DND-41 (cell line): Measurements from ENCODE around the gene PTPRA.

ENCODE experiments used
- EZH2 ChIP-seq: IDR thresholded peaks from 3 replicates; pipeline ENCODE4 v1.6.1; 2012; ENCODE audit warnings: borderline replicate concordance, low read depth, mild to moderate bottlenecking, moderate library complexity, low read length, inconsistent platforms; ENCODE audit not compliant: severe bottlenecking
- TF ChIP-seq, protein P1 (sequence below): IDR thresholded peaks from 2 replicates; pipeline ENCODE4 v1.5.1; 2012; ENCODE audit warnings: borderline replicate concordance, low read length, moderate library complexity, mild to moderate bottlenecking; ENCODE audit not compliant: poor library complexity, severe bottlenecking; ENCODE audit errors: extremely low read depth

DNA sequence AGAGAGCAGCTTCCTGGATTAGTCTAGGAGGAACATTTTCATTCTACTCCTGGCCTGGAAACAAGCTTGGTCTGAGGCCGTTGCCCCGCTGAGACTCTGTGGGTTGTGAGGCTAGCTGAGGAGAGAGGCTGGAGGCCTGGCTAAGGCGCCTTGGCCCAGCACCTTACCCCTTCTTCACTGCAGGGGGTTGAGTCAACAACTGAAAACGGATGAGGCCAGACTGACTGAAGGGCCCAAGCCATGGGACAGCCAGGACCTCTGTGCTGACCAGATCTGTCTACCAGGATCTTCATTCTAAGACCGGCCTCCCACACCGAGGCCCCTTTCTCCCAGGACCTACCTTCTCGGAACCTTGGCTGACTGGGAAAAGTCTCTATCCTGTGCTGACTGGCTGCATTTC lies 214.8 kb downstream of the PTPRA start:
- TF ChIP-seq, protein P1, sequence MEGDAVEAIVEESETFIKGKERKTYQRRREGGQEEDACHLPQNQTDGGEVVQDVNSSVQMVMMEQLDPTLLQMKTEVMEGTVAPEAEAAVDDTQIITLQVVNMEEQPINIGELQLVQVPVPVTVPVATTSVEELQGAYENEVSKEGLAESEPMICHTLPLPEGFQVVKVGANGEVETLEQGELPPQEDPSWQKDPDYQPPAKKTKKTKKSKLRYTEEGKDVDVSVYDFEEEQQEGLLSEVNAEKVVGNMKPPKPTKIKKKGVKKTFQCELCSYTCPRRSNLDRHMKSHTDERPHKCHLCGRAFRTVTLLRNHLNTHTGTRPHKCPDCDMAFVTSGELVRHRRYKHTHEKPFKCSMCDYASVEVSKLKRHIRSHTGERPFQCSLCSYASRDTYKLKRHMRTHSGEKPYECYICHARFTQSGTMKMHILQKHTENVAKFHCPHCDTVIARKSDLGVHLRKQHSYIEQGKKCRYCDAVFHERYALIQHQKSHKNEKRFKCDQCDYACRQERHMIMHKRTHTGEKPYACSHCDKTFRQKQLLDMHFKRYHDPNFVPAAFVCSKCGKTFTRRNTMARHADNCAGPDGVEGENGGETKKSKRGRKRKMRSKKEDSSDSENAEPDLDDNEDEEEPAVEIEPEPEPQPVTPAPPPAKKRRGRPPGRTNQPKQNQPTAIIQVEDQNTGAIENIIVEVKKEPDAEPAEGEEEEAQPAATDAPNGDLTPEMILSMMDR = no peak
- TF ChIP-seq EZH2 = no peak
